B cell (primary cell): ENCODE measurements around the gene TMEM208. TPM values are rescaled to one million over a fixed set of nuclear protein-coding genes. Genes with fewer than 3 reads are reported as not detected.

Experiments used
- ATAC-seq: fragments of 200-7000 bp; cut with Tn5 transposase; one replicate; pipeline ENCODE4 v1.10.0; 2021; ENCODE audit warnings: low read depth, mild to moderate bottlenecking, moderate number of reproducible peaks, moderate library complexity
- CTCF ChIA-PET: fragments of 350-600 bp; sonication (Branson Sonifier 250); formaldehyde crosslinking; loops from one replicate; lab custom pipeline; 2021; ENCODE audit warnings: antibody characterized with exemption, inconsistent platforms; lab: Charles Lee
- POLR2A ChIA-PET: fragments of 350-600 bp; sonication (Branson Sonifier 250); formaldehyde crosslinking; loops from one replicate; lab custom pipeline; 2021; ENCODE audit warnings: antibody characterized with exemption; lab: Charles Lee
- DNase-seq: peaks from one replicate; pipeline ENCODE4 v3.0.0; 2013
- H2AFZ ChIP-seq: 2 replicates; pipeline ENCODE4 v1.6.1; 2012; ENCODE audit warnings: mild to moderate bottlenecking, low read depth, low read length; ENCODE audit not compliant: insufficient read depth, poor library complexity, severe bottlenecking
- H3K27ac ChIP-seq, 2 donors: 1 replicate in 1 of 2; 2 replicates in 1 of 2; pipeline ENCODE4 v1.5.1; 2012 to 2013; ENCODE audit warnings: low read length in 2 of 2, mild to moderate bottlenecking in 2 of 2, moderate library complexity in 1 of 2
- H3K27me3 ChIP-seq, 4 experiments: fragments of 200-600 bp in 1 of 4; sonication (generic) in 1 of 4; replicated peaks in 1 of 4; 1 replicate in 2 of 4; 2 replicates in 2 of 4; pipeline versions ENCODE4 v1.6.1 to v1.7.0; 2013 to 2016; ENCODE audit warnings: low read length in 3 of 4, mild to moderate bottlenecking in 2 of 4, mixed read lengths in 1 of 4, moderate library complexity in 1 of 4; ENCODE audit not compliant: insufficient read depth in 4 of 4, control insufficient read depth in 3 of 4; ENCODE audit errors: control extremely low read depth in 1 of 4
- H3K36me3 ChIP-seq, 2 experiments: replicated peaks in 1 of 2; 1 replicate in 1 of 2; 2 replicates in 1 of 2; pipeline versions ENCODE4 v1.6.1 to v1.7.1; 2013; ENCODE audit warnings: low read length in 1 of 2; ENCODE audit not compliant: insufficient read depth in 2 of 2, control insufficient read depth in 1 of 2; ENCODE audit errors: control extremely low read depth in 1 of 2, extremely low read depth in 1 of 2
- H3K4me1 ChIP-seq, 2 donors: fragments of 200-600 bp in 1 of 2; sonication (generic) in 1 of 2; 1 replicate in 1 of 2; 2 replicates in 1 of 2; pipeline versions ENCODE4 v1.5.1 to v1.6.1; 2013 to 2017; ENCODE audit warnings: low read length in 2 of 2; ENCODE audit not compliant: control insufficient read depth in 2 of 2, insufficient read depth in 2 of 2
- H3K4me2 ChIP-seq: replicated peaks from 2 replicates; pipeline ENCODE3; 2012; ENCODE audit warnings: mild to moderate bottlenecking, low read depth, low read length; ENCODE audit not compliant: poor library complexity, severe bottlenecking
- H3K4me3 ChIP-seq, 5 experiments: fragments of 200-600 bp in 1 of 5; sonication (generic) in 1 of 5; 1 replicate in 3 of 5; 2 replicates in 2 of 5; pipeline versions ENCODE4 v1.5.1 to v1.7.0; 2011 to 2016; ENCODE audit warnings: low read length in 4 of 5, mild to moderate bottlenecking in 4 of 5, low read depth in 2 of 5, control low read depth in 1 of 5, moderate library complexity in 1 of 5; ENCODE audit not compliant: insufficient read depth in 1 of 5; ENCODE audit errors: control extremely low read depth in 1 of 5, extremely low read depth in 1 of 5
- H3K79me2 ChIP-seq: fragments of 200-600 bp; sonication (generic); one replicate; pipeline ENCODE4 v1.6.0; 2016; ENCODE audit warnings: low read length; ENCODE audit not compliant: control insufficient read depth, insufficient read depth
- H3K9ac ChIP-seq: fragments of 200-600 bp; sonication (generic); 2 replicates; pipeline ENCODE4 v1.6.1; 2017; ENCODE audit warnings: mild to moderate bottlenecking, low read length, moderate library complexity
- H3K9me3 ChIP-seq, 3 donors: one replicate each; pipeline versions ENCODE4 v1.6.1 to v1.7.1; 2013; ENCODE audit warnings: low read length in 2 of 3; ENCODE audit not compliant: control insufficient read depth in 2 of 3, insufficient read depth in 1 of 3; ENCODE audit errors: control extremely low read depth in 1 of 3
- H4K20me1 ChIP-seq: 2 replicates; pipeline ENCODE4 v1.6.0; 2012; ENCODE audit warnings: mild to moderate bottlenecking, low read length; ENCODE audit not compliant: insufficient read depth, control insufficient read depth, poor library complexity, severe bottlenecking
- H3K27ac Mint-ChIP-seq: one replicate; pipeline ENCODE4 v1.8.0; 2021; ENCODE audit warnings: mixed read lengths
- H3K27me3 Mint-ChIP-seq: one replicate; pipeline ENCODE4 v1.8.0; 2021; ENCODE audit warnings: mixed read lengths
- H3K4me1 Mint-ChIP-seq: one replicate; pipeline ENCODE4 v1.8.0; 2021; ENCODE audit warnings: mixed read lengths
- H3K4me3 Mint-ChIP-seq: one replicate; pipeline ENCODE4 v1.8.0; 2021; ENCODE audit warnings: mixed read lengths
- H3K9me3 Mint-ChIP-seq: one replicate; pipeline ENCODE4 v1.8.0; 2022; ENCODE audit warnings: mixed read lengths; ENCODE audit not compliant: insufficient read depth
- EZH2 ChIP-seq: IDR thresholded peaks from 2 replicates; pipeline ENCODE4 v1.6.1; 2012; ENCODE audit warnings: borderline replicate concordance, low read depth, mild to moderate bottlenecking, moderate library complexity, low read length; ENCODE audit not compliant: insufficient read depth, poor library complexity, severe bottlenecking
- WGBS: methylation state at CpG from one replicate; pipeline ENCODE4 v1.1.5; 2013; ENCODE audit warnings: missing lambda C conversion rate; ENCODE audit not compliant: insufficient coverage; 5-methylcytosine and 5-hydroxymethylcytosine counted together
- intact Hi-C: fragments of 100-400 bp; cut with micrococcal nuclease; formaldehyde crosslinking; loops from one replicate; pipeline ENCODE4 v1.10.0; 2022
- polyA plus RNA-seq: library from polyadenylated mRNA; depleted of rRNA; stranded (reverse); fragments of >200 nt; gene quantifications from 2 replicates; pipeline ENCODE4 v1.2.3, GENCODE V29; 2012
- total RNA-seq, 2 donors: library from RNA; stranded (reverse); fragments of 120-200 nt in 1 of 2; gene quantifications; 1 replicate in 1 of 2; 2 replicates in 1 of 2; pipeline versions ENCODE4 v1.2.3 to v1.2.4, GENCODE V29; 2013 to 2022
- TF ChIP-seq, protein P1 (sequence below): fragments of 200-600 bp; IDR thresholded peaks from one replicate; pipeline ENCODE4 v1.8.0; 2022; ENCODE audit warnings: antibody characterized with exemption, mild to moderate bottlenecking

TMEM208 gene
- total and polyA plus RNA-seq, 2 donors (not counting 1 experiment from before 2014, with no cell fraction given): 36.1 to 40.4 TPM

DNA sequence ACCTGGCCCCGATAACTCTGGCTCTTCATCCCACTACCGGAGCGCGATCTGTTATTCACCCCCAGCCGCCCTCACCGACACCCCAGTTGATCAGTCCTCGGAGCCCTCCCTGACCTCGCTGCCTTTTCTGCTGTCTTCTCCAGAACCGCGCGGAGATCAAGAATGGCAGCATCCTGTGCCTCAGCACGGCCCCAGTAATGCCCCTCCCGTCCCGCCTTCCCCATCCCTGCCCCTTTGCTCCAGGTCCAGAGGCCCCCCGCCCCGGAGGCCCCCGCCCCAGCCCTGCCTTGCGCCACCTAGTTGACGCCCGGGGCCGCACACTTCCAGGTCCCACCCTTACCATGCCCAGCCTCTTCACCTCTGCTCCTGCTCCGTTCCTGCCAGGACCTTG is 27.1 kb upstream of the TMEM208 start:
- H3K4me1 ChIP-seq: no peaks in the 10 kb centered on the region
- no peak for TF ChIP-seq EZH2
- TF ChIP-seq, protein P1, sequence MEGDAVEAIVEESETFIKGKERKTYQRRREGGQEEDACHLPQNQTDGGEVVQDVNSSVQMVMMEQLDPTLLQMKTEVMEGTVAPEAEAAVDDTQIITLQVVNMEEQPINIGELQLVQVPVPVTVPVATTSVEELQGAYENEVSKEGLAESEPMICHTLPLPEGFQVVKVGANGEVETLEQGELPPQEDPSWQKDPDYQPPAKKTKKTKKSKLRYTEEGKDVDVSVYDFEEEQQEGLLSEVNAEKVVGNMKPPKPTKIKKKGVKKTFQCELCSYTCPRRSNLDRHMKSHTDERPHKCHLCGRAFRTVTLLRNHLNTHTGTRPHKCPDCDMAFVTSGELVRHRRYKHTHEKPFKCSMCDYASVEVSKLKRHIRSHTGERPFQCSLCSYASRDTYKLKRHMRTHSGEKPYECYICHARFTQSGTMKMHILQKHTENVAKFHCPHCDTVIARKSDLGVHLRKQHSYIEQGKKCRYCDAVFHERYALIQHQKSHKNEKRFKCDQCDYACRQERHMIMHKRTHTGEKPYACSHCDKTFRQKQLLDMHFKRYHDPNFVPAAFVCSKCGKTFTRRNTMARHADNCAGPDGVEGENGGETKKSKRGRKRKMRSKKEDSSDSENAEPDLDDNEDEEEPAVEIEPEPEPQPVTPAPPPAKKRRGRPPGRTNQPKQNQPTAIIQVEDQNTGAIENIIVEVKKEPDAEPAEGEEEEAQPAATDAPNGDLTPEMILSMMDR: no peak
- H3K27me3 Mint-ChIP-seq: no peaks in the 10 kb centered on the region
- peaks cover 9% of the 10 kb centered on the region for H3K79me2 ChIP-seq
- intact Hi-C loops: no loop called here
- no peaks in the 10 kb centered on the region for H3K27me3 ChIP-seq
- DNase-seq (no peak), ATAC-seq (no peak)
- ChIA-PET POLR2A (no interaction called here), CTCF (no interaction called here)
- no peak overlapping the region for H2AFZ ChIP-seq
- peaks cover 27% of the 10 kb centered on the region for H4K20me1 ChIP-seq
- no peak overlapping the region for H3K4me2 ChIP-seq
- WGBS: 84% methylated on average over 15 of the region's 22 CpGs
- peak overlapping the region; percentile 39 for H3K4me3 Mint-ChIP-seq
- H3K4me3 ChIP-seq: peak overlapping the region in 1 of 5 experiments; percentile 12
- H3K27ac Mint-ChIP-seq: peak overlapping the region; percentile 34
- peaks cover 15% of the 10 kb centered on the region for H3K4me1 Mint-ChIP-seq
- H3K9ac ChIP-seq: no peak overlapping the region
- peaks cover 0 to 63% of the 10 kb centered on the region in 2 experiments for H3K36me3 ChIP-seq
- H3K27ac ChIP-seq: no peak overlapping the region
- no peaks in the 10 kb centered on the region for H3K9me3 ChIP-seq
- no peaks in the 10 kb centered on the region for H3K9me3 Mint-ChIP-seq

DNA sequence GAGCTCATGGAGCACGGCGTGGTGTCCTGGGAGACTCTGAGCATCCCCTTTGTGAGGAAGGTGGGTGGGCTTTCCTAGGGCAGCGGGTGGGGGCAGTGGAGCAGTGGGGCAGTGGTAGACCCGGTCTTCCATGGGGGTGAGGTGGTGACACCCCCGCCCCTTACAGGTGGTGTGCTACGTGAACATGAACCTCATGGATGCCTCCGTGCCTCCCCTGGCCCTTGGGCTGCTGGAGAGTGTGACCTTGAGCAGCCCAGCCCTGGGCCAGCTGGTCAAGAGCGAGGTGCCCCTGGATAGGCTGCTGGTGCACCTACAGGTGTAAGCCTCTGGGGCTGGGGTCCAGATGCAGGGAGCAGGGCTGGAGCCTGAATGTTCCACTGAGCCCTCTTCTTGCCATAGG is 26.4 kb upstream of the TMEM208 start:
- H3K4me1 ChIP-seq: no peaks in the 10 kb centered on the region
- ChIA-PET POLR2A (no interaction called here), CTCF (no interaction called here)
- Mint-ChIP-seq H3K27ac (no peak overlapping the region), H3K4me3 (no peak overlapping the region), H3K9me3 (no peaks in the 10 kb centered on the region), H3K4me1 (peaks cover 15% of the 10 kb centered on the region), H3K27me3 (no peaks in the 10 kb centered on the region)
- intact Hi-C loops: no loop called here
- H3K27ac ChIP-seq: no peak overlapping the region
- no peak overlapping the region for H3K4me3 ChIP-seq
- no peak overlapping the region for H3K9ac ChIP-seq
- DNase-seq: no peak
- TF ChIP-seq EZH2: no peak
- TF ChIP-seq, protein P1: no peak
- H3K9me3 ChIP-seq: no peaks in the 10 kb centered on the region
- H3K79me2 ChIP-seq: peaks cover 7% of the 10 kb centered on the region
- ATAC-seq: no peak
- H3K36me3 ChIP-seq: peaks cover 0 to 56% of the 10 kb centered on the region in 2 experiments
- H4K20me1 ChIP-seq: peaks cover 27% of the 10 kb centered on the region
- 100% methylated on average over 8 of the region's 8 CpGs for WGBS
- no peak overlapping the region for H2AFZ ChIP-seq
- H3K4me2 ChIP-seq: no peak overlapping the region
- H3K27me3 ChIP-seq: no peaks in the 10 kb centered on the region
